ENCODE data around the gene DNAJC7. TPM values are rescaled to one million over a fixed set of nuclear protein-coding genes. Genes with fewer than 3 reads are reported as not detected.

The DNAJC7 gene
- total and polyA plus RNA-seq, 7 donors = 66.3 to 142 (median 86.3) TPM

- DNase-seq (no peak), ATAC-seq (no peak)
- 60 to 77% (median 67%) methylated on average over 2 of the region's 2 CpGs for WGBS, 3 donors
- intact Hi-C loops (cut with DNase I) = no loop called here
- H3K27ac ChIP-seq = no peak overlapping the region
- no peaks in the 10 kb centered on the region for H3K36me3 ChIP-seq (ENCODE audit: insufficient read depth in 1 of 2, low read depth in 1 of 2)
- H3K27me3 ChIP-seq (ENCODE audit: insufficient read depth in 3 of 3, low read length in 2 of 3) = no peaks in the 10 kb centered on the region
- H3K4me3 ChIP-seq = no peak overlapping the region
- peaks cover 19% of the 10 kb centered on the region for H3K4me1 ChIP-seq
- H3K9me3 ChIP-seq = no peaks in the 10 kb centered on the region
- TF ChIP-seq CTCF (IDR thresholded peaks at IDR 0.05) = no peak
Observed at GRCh38 chr17:41959030-41959335, 58.3 kb downstream of the DNAJC7 start.

- intact Hi-C loops (cut with DNase I) = no loop called here
Observed at GRCh38 chr17:41957869-41958439, 59.3 kb downstream of the DNAJC7 start.

GRCh38 chr17:41957031-41957868 is 60.0 kb downstream of the DNAJC7 start:
- peaks cover 9% of the 10 kb centered on the region for H3K4me1 ChIP-seq
- no peak overlapping the region for H3K4me3 ChIP-seq
- no peaks in the 10 kb centered on the region for H3K36me3 ChIP-seq (ENCODE audit: insufficient read depth in 1 of 2, low read depth in 1 of 2)
- TF ChIP-seq CTCF (IDR thresholded peaks at IDR 0.05) = no peak
- no peak for DNase-seq
- no peaks in the 10 kb centered on the region for H3K27me3 ChIP-seq (ENCODE audit: insufficient read depth in 3 of 3, low read length in 2 of 3)
- WGBS, 3 donors = 72 to 78% (median 73%) methylated on average over 11 of the region's 11 CpGs
- intact Hi-C loops (cut with DNase I) = no loop called here
- no peaks in the 10 kb centered on the region for H3K9me3 ChIP-seq
- ATAC-seq = no peak
- no peak overlapping the region for H3K27ac ChIP-seq

More at GRCh38 chr17:41957869-41958439, 59.3 kb downstream of the DNAJC7 start:
- WGBS, 3 donors = 82 to 90% (median 86%) methylated on average over 6 of the region's 6 CpGs
- Histone ChIP-seq H3K4me1 (peaks cover 16% of the 10 kb centered on the region), H3K36me3 (ENCODE audit: insufficient read depth in 1 of 2, low read depth in 1 of 2) (no peaks in the 10 kb centered on the region), H3K27me3 (ENCODE audit: insufficient read depth in 3 of 3, low read length in 2 of 3) (no peaks in the 10 kb centered on the region), H3K27ac (no peak overlapping the region), H3K4me3 (no peak overlapping the region), H3K9me3 (no peaks in the 10 kb centered on the region)
- ATAC-seq (no peak), DNase-seq (no peak)
- no peak for TF ChIP-seq CTCF (IDR thresholded peaks at IDR 0.05)

DNA sequence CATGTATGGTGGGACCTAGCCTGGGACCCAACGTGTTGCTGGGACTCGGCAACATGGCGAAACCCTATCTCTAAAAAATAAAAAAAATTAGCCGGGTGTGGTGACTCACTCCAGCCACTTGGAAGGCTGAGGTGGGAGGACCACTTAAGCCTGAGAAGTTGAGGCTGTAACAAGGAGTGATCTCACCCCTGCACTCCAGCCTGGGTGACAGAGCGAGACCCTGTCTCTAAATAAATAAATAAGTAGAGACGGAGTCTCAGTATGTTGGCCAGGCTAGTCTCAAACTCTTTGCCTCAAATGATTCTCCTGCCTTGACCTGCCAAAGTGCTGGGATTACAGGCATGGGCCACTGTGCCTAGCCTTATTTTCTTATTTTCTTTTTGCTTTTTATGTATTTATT is 60.7 kb downstream of the DNAJC7 start:
- 72 to 91% (median 79%) methylated on average over 6 of the region's 6 CpGs for WGBS, 3 donors
- no peak for TF ChIP-seq CTCF (IDR thresholded peaks at IDR 0.05)
- no peaks in the 10 kb centered on the region for H3K27me3 ChIP-seq (ENCODE audit: insufficient read depth in 3 of 3, low read length in 2 of 3)
- ATAC-seq = no peak
- intact Hi-C loops (cut with DNase I) = no loop called here
- no peak for DNase-seq
- H3K27ac ChIP-seq = no peak overlapping the region
- H3K9me3 ChIP-seq = no peaks in the 10 kb centered on the region
- no peaks in the 10 kb centered on the region for H3K36me3 ChIP-seq (ENCODE audit: insufficient read depth in 1 of 2, low read depth in 1 of 2)
- peaks cover 9% of the 10 kb centered on the region for H3K4me1 ChIP-seq
- no peak overlapping the region for H3K4me3 ChIP-seq

Data from psoas muscle (tissue), 8 donors.